HepG2 (cell line): ENCODE measurements around the gene MYH9. TPM values are rescaled to one million over a fixed set of nuclear protein-coding genes. Genes with fewer than 3 reads are reported as not detected.

Source experiments
- HES4 ChIP-seq: sonication (generic); formaldehyde crosslinking; IDR thresholded peaks from 2 replicates; pipeline ENCODE4 v1.9.0; 2021; ENCODE audit warnings: mild to moderate bottlenecking, missing genetic modification reagents, borderline replicate concordance
- HMG20B ChIP-seq: conservative IDR thresholded peaks from 2 replicates; pipeline ENCODE4 v1.6.1; 2016; ENCODE audit warnings: missing genetic modification reagents, missing compliant biosample characterization
- HNRNPK ChIP-seq: fragments of 200-400 bp; formaldehyde crosslinking; IDR thresholded peaks from 2 replicates; pipeline ENCODE4 v1.6.1; 2018; ENCODE audit warnings: low read length, low read depth, moderate library complexity, mild to moderate bottlenecking; ENCODE audit not compliant: poor library complexity, severe bottlenecking
- KLF6 ChIP-seq: IDR thresholded peaks from 2 replicates; pipeline ENCODE4 v1.8.0; 2016; ENCODE audit warnings: missing biosample characterization, missing genetic modification reagents
- MATR3 ChIP-seq: sonication (generic); formaldehyde crosslinking; IDR thresholded peaks from 2 replicates; pipeline ENCODE4 v1.4.0; 2020; ENCODE audit warnings: missing genetic modification reagents
- NR1H2 ChIP-seq: sonication (generic); formaldehyde crosslinking; IDR thresholded peaks from 2 replicates; pipeline ENCODE4 v1.8.1; 2022; ENCODE audit warnings: low read depth, missing genetic modification reagents, borderline replicate concordance
- NR2C2 ChIP-seq: sonication (generic); formaldehyde crosslinking; IDR thresholded peaks from 2 replicates; pipeline ENCODE4 v1.4.0; 2020; ENCODE audit warnings: missing genetic modification reagents, mild to moderate bottlenecking, moderate library complexity, borderline replicate concordance
- ONECUT2 ChIP-seq: sonication (generic); formaldehyde crosslinking; IDR thresholded peaks from 2 replicates; pipeline ENCODE4 v1.4.0; 2020; ENCODE audit warnings: missing genetic modification reagents
- PLSCR1 ChIP-seq: sonication (generic); formaldehyde crosslinking; IDR thresholded peaks from 2 replicates; pipeline ENCODE4 v1.5.0; 2020; ENCODE audit warnings: missing genetic modification reagents, mild to moderate bottlenecking, borderline replicate concordance
- PRMT3 ChIP-seq: sonication (generic); formaldehyde crosslinking; IDR thresholded peaks from 2 replicates; pipeline ENCODE4 v1.8.1; 2022; ENCODE audit warnings: low read depth, mild to moderate bottlenecking, moderate library complexity, missing genetic modification reagents, borderline replicate concordance
- SMYD3 ChIP-seq: sonication (generic); formaldehyde crosslinking; IDR thresholded peaks from 2 replicates; pipeline ENCODE4 v1.8.1; 2023; ENCODE audit warnings: mild to moderate bottlenecking, missing genetic modification reagents
- SP4 ChIP-seq: sonication (generic); formaldehyde crosslinking; IDR thresholded peaks from 2 replicates; pipeline ENCODE4 v1.8.1; 2023; ENCODE audit warnings: mild to moderate bottlenecking, missing genetic modification reagents
- ZBTB37 ChIP-seq: sonication (generic); formaldehyde crosslinking; IDR thresholded peaks from 2 replicates; pipeline ENCODE4 v1.4.0; 2020; ENCODE audit warnings: mild to moderate bottlenecking, missing genetic modification reagents
- ZNF101 ChIP-seq: sonication (generic); formaldehyde crosslinking; IDR thresholded peaks from 2 replicates; pipeline ENCODE4 v1.4.0; 2020; ENCODE audit warnings: mild to moderate bottlenecking, low read depth, missing genetic modification reagents, borderline replicate concordance
- ZNF280B ChIP-seq: sonication (generic); formaldehyde crosslinking; IDR thresholded peaks from 2 replicates; pipeline ENCODE4 v1.5.0; 2020; ENCODE audit warnings: missing genetic modification reagents, mild to moderate bottlenecking, borderline replicate concordance
- ZNF331 ChIP-seq: sonication (generic); formaldehyde crosslinking; IDR thresholded peaks from 2 replicates; pipeline ENCODE4 v1.4.0; 2020; ENCODE audit warnings: missing genetic modification reagents
- ZNF33A ChIP-seq: sonication (generic); formaldehyde crosslinking; IDR thresholded peaks from 2 replicates; pipeline ENCODE4 v1.5.1; 2020; ENCODE audit warnings: missing genetic modification reagents, mild to moderate bottlenecking, moderate library complexity, borderline replicate concordance
- ZNF577 ChIP-seq: sonication (generic); formaldehyde crosslinking; IDR thresholded peaks from 2 replicates; pipeline ENCODE4 v1.4.0; 2020; ENCODE audit warnings: mild to moderate bottlenecking, low read depth, missing genetic modification reagents, borderline replicate concordance
- ZNF597 ChIP-seq: sonication (generic); formaldehyde crosslinking; IDR thresholded peaks from 2 replicates; pipeline ENCODE4 v1.5.0; 2020; ENCODE audit warnings: missing genetic modification reagents
- ZNF629 ChIP-seq: sonication (generic); formaldehyde crosslinking; conservative IDR thresholded peaks from 2 replicates; pipeline ENCODE4 v1.5.0; 2020; ENCODE audit warnings: missing genetic modification reagents
- ZNF672 ChIP-seq: sonication (generic); formaldehyde crosslinking; IDR thresholded peaks from 2 replicates; pipeline ENCODE4 v1.8.1; 2022; ENCODE audit warnings: missing genetic modification reagents
- polyA plus RNA-seq, 8 experiments: library from polyadenylated mRNA; depleted of rRNA in 3 of 8; stranded (reverse) in 7 of 8; unstranded in 1 of 8; fragments of >200 nt; fragmentation: Illumina TruSeq in 4 of 8; extraction: Trizol in 4 of 8; gene quantifications; 2 replicates each; pipeline versions ENCODE4 v1.2.1 to v1.2.3, GENCODE V29; 2011 to 2016; ENCODE audit warnings: low read depth in 4 of 8, missing spikeins in 1 of 8, mixed read lengths in 1 of 8; ENCODE audit not compliant: insufficient read depth in 1 of 8
- total RNA-seq, 5 experiments: library from RNA; depleted of rRNA; stranded (reverse); fragments of >200 nt; fragmentation: Illumina TruSeq; extraction: Trizol; gene quantifications; 2 replicates each; pipeline ENCODE4 v1.2.3, GENCODE V29; 2016; ENCODE audit warnings: low read depth in 1 of 5
- TF ChIP-seq, protein P1 (sequence below): sonication (generic); formaldehyde crosslinking; IDR thresholded peaks from 2 replicates; pipeline ENCODE4 v1.4.0; 2020; ENCODE audit warnings: mild to moderate bottlenecking, missing genetic modification reagents

Gene MYH9
- total and polyA plus RNA-seq, 2 of the 13 experiments (the other 11 are each of a cell fraction or from before 2014, with no cell fraction given): 50.7 to 98.5 TPM

DNA sequence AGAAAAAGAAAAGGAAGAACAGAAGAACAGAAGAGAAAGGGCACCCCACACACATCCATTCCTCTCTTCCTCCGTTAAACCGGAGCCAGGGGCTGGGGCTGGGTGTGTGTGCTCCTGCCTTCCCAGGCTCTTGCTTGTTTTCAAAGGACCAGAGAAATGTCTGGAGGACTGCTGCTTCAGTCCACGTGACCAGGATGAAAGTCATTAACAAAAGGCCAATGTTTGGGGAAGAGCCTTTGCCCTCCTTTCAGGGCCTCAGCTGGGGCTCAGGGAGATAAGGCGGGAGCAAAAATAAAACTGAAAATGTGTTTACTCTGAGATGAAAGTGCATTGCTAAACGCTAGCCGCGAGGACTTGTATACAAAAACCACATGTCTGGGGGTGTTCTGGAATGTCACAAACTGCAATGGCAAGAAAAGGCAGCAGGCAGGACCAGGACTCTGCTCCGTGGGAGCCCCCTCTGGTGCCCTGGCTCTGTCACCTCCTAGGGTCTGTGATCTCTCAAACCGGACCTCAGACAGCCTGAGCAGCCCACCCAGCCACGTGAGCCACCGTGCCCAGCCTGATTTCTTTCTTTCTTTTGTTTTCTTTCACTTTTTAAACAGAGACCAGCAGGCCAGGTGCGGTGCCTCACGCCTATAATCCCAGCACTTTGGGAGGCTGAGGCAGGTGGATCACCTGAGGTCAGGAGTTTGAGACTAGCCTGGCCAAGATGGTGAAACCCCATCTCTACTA lies 31.6 kb upstream of the MYH9 start (continued):
- no peak for TF ChIP-seq ZNF101 (CRISPR knock-in tag)
- no peak for TF ChIP-seq MATR3 (CRISPR knock-in tag)
- TF ChIP-seq SMYD3 (CRISPR knock-in tag): no peak
- TF ChIP-seq ZNF331 (CRISPR knock-in tag): peak; percentile 97
- TF ChIP-seq KLF6 (CRISPR knock-in tag): peak; percentile 87
- no peak; the same call in 1 of the 2 replicates for TF ChIP-seq PLSCR1
- TF ChIP-seq, protein P1, sequence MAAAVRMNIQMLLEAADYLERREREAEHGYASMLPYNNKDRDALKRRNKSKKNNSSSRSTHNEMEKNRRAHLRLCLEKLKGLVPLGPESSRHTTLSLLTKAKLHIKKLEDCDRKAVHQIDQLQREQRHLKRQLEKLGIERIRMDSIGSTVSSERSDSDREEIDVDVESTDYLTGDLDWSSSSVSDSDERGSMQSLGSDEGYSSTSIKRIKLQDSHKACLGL (CRISPR knock-in tag): no peak
- peak; percentile 87; the same call in 1 of the 2 replicates for TF ChIP-seq HMG20B (CRISPR knock-in tag)
- TF ChIP-seq ONECUT2 (CRISPR knock-in tag): peak; percentile 17; the same call in 1 of the 2 replicates
- TF ChIP-seq ZNF597 (CRISPR knock-in tag): no peak
- TF ChIP-seq SP4: peak; percentile 34; the same call in 1 of the 2 replicates
- no peak for TF ChIP-seq HES4
- no peak for TF ChIP-seq ZBTB37
- no peak; the same call in 1 of the 2 replicates for TF ChIP-seq ZNF33A
- TF ChIP-seq PRMT3: no peak
- no peak for TF ChIP-seq ZNF629 (CRISPR knock-in tag)
- no peak for TF ChIP-seq HNRNPK
- peak; percentile 38; the same call in 1 of the 2 replicates for TF ChIP-seq ZNF280B
- TF ChIP-seq ZNF577 (CRISPR knock-in tag): no peak
- TF ChIP-seq NR1H2 (CRISPR knock-in tag): no peak
- no peak for TF ChIP-seq ZNF672 (CRISPR knock-in tag)
- TF ChIP-seq NR2C2 (CRISPR knock-in tag): peak; percentile 67
